GM12872 (cell line): ENCODE measurements around the gene KDM5D.

ENCODE experiments used
- CTCF ChIP-seq: IDR thresholded peaks from 3 replicates; pipeline ENCODE4 v1.5.1; 2011; ENCODE audit warnings: low read depth, mild to moderate bottlenecking, low read length, moderate library complexity; ENCODE audit not compliant: insufficient read depth

Gene KDM5D

GRCh38 chrY:19715226-19715625, 29.3 kb downstream of the KDM5D start:
- TF ChIP-seq CTCF: no peak

GRCh38 chrY:19713430-19713829, 31.1 kb downstream of the KDM5D start:
- no peak for TF ChIP-seq CTCF

DNA sequence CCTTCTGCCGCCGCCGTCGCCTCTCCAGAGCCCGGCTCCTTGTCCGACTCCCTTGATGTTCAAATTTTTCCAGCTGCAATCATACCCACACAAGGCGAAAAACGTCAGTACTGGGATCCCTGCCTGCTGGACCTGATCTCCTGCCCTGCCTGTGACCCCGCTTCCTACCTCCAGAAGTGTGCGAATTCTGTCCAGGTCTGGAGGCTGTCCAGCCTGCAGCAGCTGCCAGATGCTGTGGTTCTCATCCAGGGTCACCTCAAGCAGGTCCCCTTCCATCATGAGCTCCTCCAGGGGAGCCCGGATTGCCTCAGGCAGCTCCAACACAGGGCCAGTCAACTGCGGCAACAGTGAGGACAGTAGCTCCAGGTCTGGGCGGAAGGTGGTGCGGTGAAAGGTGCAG, 38.3 kb downstream of the KDM5D start:
- no peak for TF ChIP-seq CTCF

GRCh38 chrY:19698495-19698894, 46.0 kb downstream of the KDM5D start:
- no peak for TF ChIP-seq CTCF

GRCh38 chrY:19680821-19681220, 63.7 kb downstream of the KDM5D start:
- TF ChIP-seq CTCF: no peak
